GM19035 (cell line): ENCODE measurements around the gene MEIOB.
"Not testable (repeated sequence)": the region's sequence is repeated elsewhere in the genome, so short reads cannot be mapped to it uniquely, and the experiment has no call there.

ENCODE experiments used
- ATAC-seq: cut with Tn5 transposase; IDR thresholded peaks from one replicate; pipeline ENCODE4 v1.9.1; 2021; ENCODE audit not compliant: unreplicated experiment

Gene MEIOB, protein sequence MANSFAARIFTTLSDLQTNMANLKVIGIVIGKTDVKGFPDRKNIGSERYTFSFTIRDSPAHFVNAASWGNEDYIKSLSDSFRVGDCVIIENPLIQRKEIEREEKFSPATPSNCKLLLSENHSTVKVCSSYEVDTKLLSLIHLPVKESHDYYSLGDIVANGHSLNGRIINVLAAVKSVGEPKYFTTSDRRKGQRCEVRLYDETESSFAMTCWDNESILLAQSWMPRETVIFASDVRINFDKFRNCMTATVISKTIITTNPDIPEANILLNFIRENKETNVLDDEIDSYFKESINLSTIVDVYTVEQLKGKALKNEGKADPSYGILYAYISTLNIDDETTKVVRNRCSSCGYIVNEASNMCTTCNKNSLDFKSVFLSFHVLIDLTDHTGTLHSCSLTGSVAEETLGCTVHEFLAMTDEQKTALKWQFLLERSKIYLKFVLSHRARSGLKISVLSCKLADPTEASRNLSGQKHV

DNA sequence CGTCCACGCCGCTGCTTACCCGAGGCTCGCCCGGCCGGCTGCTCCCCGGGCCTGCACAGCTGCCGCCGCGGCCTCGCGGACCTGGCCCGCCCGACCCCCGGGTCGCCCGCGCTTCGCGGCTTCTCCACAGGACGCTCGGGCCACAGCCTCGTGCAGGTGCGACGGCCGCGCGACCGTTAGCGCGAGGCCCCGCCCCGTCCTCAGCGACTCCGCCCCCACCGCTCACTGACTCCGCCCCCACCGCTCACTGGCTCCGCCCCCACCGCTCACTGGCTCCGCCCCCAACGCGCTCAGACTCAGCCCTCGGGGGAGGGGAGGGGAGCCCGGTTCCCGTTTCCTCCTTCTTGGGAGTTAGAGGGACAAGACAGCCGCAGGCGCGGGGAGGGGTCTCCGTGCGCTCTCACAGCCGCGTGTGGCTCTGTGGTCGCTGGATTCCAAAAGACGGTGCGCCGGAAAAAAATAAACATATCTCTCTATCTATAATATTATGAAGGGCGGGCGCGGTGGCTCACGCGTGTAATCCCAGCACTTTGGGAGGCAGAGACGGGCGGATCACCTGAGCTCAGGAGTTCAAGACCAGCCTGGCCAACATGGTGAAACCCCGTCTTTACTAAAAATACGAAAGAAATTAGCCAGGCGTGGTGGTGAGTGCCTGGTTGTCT, at the start of gene MEIOB:
TSS of gene MEIOB (minus strand) at position 191 of the 662 bp plus-strand sequence. CDS start 3,989 bp downstream, outside the sequence.
- ATAC-seq = no peak

DNA sequence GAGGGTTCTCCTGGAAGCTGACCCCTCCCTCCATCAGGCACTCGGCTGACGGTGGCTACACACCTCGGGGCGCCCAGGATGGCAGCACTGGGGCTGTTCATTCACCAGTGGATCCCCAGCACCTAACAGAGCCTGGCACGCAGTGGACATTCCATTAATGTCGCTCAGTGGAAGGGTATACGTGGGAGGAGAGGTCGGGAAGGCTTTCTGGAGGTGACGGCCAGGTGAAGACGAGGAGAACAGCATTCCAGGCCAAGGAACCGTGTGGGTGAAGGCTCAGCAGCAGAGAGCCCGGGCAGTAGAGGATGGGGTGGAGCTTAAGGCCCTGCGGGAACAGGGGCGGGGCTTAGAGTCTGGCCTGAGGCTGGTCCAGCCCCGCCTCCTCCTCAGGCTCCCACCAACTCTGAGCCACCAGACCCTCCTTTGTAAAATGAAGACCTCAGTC, 48.8 kb upstream of the MEIOB start:
- no peak for ATAC-seq

- ATAC-seq = not testable (repeated sequence)
Measured at GRCh38 chr16:1920122-1920521, 48.2 kb upstream of the MEIOB start.

- no peak for ATAC-seq
Measured at GRCh38 chr16:1919327-1919998, 47.5 kb upstream of the MEIOB start.

- ATAC-seq = no peak
Measured at GRCh38 chr16:1918351-1919326, 46.7 kb upstream of the MEIOB start, which contains the start of gene HS3ST6. HS3ST6 (minus strand) TSS chr16:1918415; CDS start chr16:1918323, 92 bp downstream.

- no peak for ATAC-seq
Measured at GRCh38 chr16:1917665-1918350, 45.8 kb upstream of the MEIOB start.

DNA sequence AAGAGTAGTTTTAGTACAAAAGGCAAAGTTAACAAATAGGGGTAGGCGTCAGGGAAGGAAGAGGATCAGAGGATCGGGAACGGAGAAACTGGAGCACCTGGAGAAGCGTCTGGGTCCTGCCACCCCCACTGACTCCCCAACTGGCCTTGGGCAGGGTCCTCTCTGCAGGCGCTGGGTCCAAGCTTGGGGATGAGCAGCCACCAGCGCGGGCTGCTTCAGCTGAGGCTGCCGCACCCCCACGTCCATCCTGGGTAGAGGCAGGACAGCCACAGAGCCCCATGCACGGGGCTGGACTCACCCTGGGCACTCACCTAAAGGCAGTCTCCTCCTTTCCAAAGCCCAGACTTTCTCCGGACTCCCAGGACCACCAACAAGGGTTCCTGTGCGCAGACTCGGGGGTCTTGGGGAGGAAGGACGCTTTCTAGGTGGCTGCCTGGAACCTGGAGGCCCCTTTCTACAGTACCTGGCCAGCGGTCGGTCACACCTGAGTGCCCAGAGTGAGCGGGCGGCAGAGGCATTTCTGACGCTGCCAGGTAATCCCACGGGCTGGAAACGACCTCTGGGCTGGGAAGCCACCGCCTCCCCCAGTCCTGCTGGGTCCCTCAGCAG, 45.2 kb upstream of the MEIOB start:
- ATAC-seq = no peak

- ATAC-seq = no peak
Measured at GRCh38 chr16:1916640-1916990, 44.7 kb upstream of the MEIOB start.

DNA sequence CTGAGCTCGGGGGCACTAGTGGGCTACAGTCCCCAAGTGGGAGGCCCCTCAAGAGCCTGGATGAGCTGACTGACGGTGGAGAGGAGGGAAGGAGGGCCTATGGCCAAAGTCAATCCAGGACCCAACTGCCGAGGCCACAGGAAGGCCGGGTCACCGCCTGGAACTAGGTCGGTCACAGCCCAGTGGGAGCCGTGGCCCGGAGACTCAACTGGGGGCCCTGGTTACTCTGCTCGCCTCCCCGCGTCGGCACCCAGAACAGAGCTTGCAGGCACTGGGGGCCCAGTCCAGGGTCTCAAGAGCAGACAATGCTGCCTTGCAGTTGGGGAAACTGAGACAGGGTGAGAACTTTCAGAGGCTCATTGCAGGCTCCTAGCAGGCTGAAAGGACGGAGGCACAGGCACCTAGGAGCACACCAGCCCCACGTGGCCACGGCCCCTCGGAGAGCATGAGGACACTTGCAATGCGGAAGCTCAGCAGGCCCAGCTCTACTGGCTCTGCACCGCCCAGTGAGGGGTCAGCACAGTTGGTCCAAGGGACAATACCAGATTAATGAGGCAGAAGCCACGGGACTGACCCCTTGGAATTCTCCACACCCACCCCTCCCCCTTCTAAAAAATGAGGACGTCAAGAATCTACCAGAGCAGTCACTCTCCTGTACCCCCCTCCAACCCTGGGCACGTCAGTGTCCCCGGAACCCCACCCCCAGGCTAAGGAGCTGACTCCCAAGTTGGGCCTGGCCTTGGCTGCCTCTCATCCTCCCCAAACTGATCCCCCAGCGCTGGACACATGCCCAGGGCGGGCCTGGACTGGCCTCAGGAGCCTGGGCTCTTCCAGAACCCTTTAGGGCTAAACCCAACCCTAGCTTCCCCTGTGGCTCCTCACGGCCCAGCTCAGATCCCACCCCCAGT, 44.0 kb upstream of the MEIOB start:
- no peak for ATAC-seq

GRCh38 chr16:1914988-1915387, 43.0 kb upstream of the MEIOB start:
- ATAC-seq = no peak

- no peak for ATAC-seq
Measured at GRCh38 chr16:1914084-1914608, 42.2 kb upstream of the MEIOB start.

GRCh38 chr16:1913327-1914083, 41.5 kb upstream of the MEIOB start:
- ATAC-seq = no peak

- no peak for ATAC-seq
Measured at GRCh38 chr16:1912215-1912543, 40.2 kb upstream of the MEIOB start.

DNA sequence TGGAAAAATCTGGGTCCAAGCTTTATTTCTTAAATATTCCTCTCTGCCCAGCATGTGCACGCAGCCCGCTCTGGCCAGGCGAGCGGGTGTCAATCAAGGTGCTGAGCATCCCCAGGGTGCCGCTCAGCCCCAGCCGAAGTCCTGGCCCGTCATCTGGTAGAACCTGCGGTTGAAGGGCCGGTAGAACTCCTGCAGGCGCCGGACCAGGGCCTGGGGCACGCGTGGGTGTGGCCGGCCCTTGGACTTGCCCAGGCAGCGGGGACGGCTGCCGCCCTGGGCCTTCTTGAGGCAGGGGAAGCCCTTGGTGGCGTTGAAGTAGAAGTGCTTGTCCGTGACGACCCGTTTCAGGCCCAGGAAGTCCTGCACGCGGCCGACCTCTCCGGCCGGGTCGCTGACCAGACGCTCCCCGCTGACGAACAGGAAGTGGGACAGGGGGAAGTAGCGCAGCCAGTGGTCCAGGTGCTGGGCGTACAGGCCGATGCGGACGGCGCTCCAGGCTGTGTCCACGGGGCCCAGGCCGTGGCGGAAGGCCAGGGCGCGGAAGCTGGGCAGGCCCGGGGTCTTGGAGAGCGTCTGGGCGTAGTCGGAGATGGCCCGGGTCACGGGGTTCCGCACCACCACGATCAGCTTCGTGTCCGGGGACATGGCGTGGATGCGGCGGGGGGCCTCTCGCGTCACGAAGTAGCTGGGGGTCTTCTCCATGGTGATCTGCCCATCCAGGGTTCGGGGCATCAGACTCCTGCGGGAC, 39.7 kb upstream of the MEIOB start:
- ATAC-seq = no peak

DNA sequence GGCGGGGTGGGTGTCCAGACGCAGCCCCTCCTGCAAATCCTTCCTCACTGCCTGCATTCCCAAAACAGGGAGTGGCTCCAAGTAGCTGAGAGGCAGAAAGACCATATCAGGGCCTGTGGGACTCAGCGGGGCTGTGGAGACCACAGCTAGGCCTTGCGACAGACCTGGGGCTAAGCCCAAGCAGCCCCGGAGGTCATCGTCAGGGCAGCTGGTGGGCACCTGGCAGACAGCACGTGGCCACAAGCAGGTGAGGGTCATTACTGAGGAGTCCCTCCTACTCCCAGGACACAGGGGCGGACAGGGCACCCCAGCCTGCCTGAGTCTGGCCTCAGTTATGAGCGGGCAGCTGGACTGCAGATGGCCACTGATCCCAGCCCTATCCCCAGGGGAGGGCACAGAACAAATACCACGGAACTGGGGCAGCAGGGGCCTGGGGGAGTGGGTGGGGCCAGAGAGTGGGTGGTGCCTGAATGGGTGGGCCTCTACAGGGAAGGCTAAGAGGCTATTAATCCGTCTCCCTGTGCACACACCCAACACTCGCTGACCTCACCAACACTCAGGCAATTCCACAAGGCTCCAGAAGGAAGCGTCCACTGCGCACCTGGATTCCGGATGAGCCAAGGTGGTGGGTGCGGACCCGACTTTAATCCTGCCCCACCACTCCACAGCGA, 37.7 kb upstream of the MEIOB start:
- ATAC-seq = no peak

DNA sequence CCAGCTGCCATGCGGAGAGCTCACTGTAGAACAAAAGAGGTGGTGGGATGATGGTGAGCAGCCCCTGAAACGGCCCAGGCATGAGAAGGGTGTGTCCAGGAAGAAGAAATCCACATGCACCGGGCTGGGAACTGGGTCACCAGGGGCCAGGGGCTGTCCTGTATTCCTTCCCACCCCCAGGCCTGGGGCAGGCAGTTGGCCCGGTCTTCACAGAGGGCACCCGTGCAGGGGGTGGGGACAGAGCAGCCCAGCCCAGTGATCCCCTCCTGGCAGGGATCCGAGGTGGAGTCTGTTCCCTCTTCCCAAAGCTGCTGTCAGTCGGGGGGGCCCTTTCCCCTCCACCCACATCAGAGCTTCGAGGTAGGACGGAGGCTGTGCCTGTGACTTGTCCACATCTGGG, 37.0 kb upstream of the MEIOB start:
- no peak for ATAC-seq
